T follicular helper cell (primary cell): ENCODE measurements around the gene NTNG2.

Experiments
- DNase-seq: peaks from one replicate; pipeline ENCODE4 v3.0.0-alpha.2; 2020; ENCODE audit warnings: low read depth

The NTNG2 gene

DNA sequence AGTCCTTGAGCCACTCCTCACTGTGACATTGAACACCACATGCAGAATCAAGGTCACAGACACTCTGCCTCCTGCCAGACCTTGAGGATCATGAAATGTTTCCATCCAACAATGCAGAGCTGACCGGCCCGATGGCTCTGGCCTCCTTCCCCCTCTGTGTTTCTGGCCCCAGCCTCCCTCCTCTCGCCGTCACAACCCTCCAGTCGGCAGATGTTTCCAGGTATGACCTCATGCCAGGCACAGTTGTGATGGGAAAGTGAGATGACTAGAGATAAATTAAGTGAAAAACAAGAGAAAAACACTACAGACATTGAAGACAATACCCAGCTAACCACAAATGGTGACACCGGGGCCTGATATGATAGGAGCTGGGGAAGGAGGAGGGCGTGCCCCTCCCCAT, 9.8 kb downstream of the NTNG2 start:
- DNase-seq: no peak

DNA sequence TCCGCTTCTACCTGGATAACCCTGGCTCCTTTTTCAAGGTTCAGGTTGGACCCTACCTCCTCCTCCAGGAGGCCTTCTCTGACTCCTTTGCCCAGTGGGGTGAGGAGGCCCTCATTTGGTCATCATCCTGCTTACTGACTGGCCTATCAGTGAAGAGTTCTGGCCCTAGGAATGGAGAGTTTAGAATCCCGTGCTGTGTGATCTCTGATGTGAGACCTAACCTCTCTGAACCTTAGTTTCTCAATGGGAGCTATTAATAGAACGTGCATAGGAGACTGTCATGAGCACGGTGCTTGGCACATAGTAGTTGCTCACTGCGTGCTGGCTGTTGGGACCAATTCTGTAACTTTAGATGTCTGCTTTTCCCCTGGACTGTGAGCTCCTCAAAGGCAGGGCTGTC, 10.3 kb downstream of the NTNG2 start:
- no peak for DNase-seq

DNA sequence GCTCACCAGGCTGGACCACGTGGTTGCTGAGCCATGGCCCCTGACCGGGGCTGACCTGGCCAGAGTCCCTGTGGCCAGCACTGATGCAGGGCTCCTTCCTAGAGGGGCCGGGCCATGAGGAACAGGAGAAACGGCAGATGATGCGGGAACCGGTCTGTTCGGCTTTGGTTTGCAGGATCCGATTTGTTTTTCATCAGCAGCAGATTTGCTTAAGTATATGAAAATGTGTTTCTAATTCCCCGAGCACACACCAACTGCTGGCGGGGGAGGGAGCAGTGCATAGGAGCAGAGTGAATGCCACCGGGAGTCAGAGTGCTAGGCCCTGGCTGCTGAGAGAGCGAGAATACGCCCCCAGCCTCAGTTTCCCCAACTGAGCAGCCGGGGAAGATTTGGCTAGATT, 13.6 kb downstream of the NTNG2 start:
- no peak for DNase-seq

DNA sequence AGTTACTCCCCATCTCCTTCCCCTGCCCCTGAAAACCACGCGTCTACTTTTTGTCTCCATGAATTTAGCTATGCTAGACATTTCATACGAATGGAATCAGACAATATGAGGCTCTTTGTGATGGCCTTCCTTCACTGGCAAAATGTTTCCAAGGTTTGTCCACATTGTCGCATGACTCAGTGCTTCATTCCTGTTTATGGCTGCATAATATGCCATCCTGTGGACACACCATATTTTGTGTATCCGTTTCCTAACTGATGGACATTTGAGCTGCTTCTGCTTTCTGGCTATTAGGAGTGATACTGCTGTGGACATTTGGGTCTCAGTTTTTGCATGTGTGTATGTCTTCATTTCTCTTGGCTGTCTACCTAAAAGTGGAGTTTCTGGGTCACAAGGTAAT, 14.5 kb downstream of the NTNG2 start:
- DNase-seq: no peak

DNA sequence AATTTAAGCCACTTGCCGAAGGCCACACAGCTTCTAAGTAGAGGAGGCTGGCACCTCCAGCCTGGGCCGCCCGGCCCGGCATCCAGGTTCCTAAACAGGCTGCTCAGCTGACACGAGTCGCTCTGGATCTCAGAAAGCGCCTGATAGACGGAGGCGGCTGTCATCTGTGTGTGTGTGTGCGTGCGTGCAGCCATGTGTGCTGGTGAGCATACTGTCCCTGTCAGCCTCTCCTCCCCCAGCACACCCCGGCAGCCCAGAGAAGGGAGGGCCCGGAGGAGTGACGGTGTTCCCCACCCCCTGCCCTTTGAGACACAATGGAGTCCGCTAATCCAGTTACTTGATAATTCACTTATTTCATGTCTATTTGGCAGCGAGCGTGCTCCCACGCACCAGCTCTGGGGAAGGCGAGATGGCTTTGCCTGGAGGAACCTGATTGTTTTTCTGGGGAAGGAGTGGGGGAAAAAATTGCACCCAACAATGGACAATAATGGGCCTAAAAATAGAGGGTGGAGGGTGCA, 20.0 kb downstream of the NTNG2 start:
- DNase-seq: no peak

DNA sequence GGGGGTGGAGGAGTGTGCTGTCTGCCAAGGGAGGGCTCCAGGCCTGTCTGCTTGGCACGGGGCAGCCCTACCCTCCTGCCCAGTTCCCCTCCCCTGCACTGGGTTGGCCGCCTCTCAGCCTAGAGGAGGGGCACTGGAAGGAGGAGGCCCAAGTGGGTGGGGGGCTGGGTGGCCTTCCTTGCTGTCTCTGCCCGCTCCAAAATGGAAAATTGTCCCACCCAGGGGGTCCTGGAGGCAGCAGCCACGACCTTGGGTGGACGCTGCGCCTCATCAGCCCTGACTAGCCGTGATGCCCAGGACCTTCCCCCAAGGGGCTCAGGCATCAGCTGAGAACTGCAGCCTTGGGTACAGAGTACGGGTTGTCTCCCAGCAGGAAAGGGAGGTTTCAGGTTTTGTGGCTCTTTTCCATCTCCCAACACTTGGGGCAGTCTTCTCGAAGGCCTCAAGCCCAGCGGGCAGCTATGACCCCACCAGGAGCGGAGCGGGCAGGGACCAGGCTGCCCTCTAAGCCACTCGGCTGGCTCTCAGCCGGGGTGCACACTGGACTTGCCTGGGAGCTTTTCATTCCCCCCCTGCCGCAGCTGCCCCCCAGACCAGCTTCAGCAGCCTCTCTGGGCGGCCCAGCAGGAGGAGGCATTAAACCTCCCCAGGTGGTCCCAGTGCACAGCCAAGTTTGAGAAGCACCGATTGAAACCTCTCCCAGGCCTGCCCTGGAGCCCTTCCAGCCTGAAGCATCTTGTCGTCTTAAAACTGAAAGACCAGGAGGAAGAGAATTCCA, 20.6 kb downstream of the NTNG2 start:
- no peak for DNase-seq

DNA sequence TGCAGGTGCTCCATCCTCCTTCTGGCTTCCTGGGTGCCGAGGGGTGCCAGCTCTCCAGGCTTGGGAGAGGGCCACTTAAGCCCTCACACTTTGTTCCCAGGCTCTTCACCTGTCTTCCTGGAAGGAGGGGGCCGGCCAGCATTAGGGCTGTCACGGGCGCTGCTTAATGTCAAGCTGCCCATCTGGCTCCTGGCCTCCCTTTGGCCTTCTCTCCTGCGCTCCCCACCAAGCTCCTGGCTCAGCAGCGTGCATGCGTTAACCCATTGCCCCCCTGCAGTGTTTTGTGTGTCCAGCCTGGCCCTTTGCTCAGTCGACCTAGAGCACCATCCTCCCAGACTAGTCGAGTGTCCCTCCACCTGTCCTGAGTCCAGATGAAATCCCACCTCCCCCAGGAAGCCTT, 21.3 kb downstream of the NTNG2 start:
- DNase-seq: no peak

DNA sequence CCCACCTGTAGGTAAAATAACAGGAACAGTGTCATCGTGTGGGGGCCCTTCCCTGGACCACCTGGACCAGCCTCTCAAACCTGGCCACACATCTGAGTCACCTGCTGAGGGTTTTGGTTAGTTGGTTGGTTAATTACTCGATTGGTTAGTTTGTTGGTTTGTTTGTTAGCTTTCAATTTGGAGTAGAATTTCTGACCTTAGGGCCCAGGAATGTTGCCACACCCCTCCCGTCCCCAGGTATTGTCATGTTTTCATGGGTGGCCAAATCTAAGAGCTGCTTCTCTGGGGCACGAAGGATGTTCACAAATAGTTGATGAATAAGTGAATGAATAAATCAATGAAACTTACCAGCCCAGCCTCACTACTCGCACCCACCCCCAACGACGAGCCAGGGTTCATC, 21.9 kb downstream of the NTNG2 start:
- no peak for DNase-seq

DNA sequence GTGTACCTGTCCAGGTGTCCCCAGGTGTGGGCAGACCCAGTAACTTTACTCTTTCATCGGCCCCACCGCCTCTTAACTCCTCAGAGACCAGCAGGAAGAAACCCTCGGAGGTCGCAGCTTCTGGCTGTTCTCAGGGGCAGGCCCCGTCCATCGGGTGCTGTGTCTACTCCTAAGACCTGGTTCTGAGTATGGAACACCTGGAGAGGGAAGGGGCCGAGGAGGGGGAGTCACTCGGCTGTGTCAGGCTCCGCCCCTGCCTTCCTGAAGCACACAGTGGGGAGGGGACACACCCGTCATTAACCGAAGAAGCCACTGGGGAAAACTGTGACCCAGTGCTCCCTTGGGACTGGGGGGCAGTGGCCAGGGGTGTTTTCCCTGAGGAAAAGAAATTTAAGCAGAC, 22.3 kb downstream of the NTNG2 start:
- DNase-seq: no peak

DNA sequence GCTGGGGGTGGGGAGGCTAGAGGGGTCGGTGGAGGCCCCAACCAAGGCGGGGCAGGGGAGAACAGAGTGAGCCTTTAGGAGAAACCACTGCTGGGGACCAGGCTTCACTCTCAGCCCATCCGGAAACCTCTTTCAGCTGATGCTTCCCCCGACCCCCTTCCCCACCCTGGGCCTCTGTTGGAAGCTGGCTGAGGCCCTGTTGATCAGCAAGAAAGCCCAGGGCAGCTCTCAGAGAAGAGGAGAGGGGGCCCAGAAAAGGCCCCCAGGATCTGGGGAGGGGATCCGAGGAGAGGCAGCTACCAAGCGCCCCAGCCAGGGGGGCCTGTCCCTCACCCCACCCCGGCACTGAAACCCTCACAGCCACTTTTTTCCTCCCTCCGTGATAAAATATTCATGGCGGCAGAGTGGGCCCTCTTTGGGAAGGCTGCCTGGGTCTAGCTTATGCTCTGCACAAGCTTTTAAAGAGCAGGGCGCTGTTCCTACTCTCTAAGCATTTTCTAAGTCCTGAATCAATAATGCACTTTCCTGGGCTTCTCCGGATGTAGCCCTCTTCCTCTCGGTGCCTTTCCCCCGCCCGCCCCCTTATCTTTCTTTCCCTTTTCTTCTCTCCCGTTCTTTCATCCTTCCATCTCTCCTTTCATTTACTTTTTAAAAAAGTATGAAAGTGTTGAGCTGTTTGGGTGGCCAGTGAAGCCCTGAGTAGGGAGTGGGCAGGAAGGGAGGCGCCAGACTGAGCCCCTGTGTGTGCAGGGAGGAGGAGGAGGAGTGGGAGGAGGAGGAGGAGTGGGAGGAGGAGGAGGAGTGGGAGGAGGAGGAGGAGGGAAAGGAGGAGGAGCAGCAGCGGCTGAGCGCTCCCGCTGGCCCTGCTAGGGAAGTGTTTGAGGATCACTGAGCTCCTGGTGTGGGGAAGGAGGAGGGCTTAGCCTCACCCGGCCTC, 23.5 kb downstream of the NTNG2 start:
- DNase-seq: no peak

DNA sequence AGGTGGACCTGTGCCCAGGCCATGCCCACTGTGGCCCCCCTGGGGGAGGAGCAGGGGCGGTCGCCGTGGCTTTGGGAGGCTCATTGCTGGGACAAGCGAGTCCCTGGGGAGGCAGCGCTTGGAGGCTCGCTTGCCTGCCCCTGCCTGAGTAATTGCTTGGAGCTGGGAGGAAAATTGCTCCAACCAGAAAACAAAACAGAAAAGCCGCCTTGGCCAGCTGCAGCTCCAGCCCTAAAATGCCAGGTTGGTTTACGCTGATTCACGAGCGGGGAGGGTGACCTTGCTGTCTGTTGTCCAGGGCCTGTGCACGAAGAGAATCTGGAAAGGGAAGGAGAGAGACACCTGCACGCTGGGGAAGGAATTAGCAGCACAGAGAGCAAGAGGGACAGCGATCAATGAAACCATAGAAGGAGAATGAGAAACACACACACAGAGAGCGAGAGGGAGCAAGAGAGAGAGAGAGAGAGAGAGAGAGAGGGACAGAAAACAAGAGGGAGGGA, 25.3 kb downstream of the NTNG2 start:
- DNase-seq: no peak

DNA sequence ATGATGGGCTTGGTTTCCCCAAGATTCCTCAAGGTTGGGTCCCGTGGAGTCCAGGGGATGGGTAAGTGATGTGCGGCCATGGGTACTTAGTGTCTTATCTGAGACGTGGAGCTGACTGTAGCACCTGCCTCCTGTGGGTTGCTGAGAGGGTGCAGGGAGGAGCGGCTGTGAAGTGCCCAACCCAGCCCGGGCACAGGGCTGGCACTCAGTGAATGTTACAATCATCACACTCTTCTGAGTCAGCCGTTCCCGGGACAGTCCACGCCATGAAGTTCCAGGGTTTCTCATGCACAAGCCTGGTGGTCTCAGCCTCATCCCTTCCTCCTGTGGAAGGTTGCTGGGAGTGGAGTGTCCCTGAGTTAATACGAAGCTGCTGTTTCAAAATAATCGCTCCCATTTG, 29.1 kb downstream of the NTNG2 start:
- no peak for DNase-seq

DNA sequence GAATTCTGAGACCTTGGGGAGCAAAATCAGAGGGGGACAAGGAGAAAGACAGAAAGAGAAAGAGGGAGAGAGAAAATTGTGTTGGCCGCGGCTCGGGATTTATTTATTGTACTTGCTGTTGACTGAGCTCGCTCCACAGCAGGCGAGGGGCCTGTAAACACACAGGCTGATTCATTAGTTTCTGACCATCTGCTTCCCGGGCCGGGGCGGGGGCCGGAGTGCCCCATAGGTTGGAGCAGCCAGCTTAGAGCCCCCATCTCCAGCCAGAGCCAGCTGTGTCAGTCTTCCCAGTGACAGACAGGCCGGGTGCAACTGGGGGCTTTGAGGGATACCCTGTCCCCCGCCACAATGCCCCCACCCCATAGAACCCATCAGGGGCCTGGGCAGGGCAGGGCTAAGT, 30.9 kb downstream of the NTNG2 start:
- no peak for DNase-seq

DNA sequence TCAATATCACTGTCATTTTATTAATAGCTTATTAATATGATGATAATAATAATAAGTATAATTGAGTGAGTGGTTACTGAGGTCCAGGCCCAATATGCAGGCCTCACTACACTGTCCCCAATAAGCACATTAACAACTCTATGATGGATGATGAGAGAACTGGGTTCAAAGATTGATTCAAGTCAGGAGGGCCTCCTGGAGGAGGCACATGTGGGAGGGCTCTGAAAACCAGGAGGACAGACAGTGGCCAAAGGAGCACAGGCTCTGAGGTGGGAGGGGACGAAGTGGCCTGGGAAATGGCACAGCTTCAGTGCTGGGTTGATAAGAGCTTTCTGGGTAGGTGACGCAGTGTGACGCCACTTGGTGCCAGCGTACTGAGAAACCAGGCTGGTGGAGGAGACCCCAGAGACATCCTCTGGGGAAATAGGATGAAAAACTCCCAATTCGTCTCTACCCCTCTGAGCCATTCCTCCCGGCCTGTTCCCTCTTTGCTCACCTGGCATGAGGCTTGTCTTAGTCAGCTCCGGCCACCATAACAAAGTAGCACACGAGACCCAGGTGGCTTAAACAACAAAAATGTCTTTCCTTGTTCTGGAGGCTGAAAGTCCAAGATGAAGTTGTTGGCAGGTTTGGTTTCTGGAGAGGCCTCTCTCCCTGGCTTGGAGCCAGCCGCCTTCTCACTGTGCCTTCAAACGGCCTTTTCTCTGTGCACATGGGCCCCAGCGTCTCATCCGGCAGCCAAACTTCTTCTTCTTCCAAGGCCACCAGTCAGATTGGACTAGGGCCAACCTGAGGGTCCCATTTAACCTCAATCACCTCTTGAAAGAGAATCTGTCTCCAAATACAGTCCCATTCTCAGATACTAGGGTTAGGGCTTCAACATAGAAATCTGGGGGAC, 31.6 kb downstream of the NTNG2 start:
- DNase-seq: no peak

DNA sequence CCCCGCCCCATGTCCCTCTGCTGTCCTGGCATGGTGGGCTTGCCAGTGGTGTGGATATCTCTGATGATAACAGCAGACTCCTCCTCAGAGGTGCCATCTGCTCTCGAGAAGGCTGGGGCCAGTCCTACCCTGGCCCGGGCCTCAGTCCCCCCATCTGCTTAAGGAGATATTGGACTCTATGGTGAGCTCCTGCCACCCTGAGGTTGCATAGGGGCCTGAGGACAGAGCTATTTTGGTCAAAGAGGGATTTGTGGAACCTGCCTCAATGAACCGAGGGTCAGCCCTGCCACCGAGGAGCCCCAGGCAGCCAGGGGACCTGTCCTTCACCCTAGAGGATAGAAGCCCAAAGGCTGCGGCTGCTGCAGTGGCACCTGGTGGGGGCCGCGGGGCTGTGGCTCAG, 32.6 kb downstream of the NTNG2 start:
- no peak for DNase-seq

DNA sequence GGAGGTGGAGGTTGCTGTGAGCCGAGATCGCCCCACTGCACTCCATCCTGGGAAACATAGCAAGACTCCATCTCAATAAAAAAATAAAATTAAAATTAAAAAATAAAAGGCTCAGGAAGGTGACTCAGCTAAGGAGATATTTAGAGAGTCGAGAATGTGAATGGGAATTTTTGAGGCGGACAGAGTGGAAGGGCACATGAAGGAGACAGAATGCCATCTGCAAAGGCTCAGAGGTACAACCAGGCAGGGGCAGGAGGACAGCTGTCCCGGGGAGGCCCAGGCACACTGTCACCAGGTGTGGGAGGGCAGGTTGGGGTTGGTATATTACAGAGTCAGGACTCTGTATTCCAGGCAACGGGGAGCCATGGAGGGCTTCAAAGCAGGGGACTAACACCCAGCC, 35.5 kb downstream of the NTNG2 start:
- DNase-seq: no peak

DNA sequence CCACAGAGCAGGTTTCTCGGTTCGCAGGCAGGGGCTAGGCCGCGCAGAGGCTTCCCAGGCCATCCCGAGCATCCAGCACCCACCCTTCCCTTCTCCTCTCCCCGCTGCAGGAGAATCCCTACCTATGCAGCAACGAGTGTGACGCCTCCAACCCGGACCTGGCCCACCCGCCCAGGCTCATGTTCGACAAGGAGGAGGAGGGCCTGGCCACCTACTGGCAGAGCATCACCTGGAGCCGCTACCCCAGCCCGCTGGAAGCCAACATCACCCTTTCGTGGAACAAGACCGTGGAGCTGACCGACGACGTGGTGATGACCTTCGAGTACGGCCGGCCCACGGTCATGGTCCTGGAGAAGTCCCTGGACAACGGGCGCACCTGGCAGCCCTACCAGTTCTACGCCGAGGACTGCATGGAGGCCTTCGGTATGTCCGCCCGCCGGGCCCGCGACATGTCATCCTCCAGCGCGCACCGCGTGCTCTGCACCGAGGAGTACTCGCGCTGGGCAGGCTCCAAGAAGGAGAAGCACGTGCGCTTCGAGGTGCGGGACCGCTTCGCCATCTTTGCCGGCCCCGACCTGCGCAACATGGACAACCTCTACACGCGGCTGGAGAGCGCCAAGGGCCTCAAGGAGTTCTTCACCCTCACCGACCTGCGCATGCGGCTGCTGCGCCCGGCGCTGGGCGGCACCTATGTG, 36.1 kb downstream of the NTNG2 start:
- DNase-seq: no peak

DNA sequence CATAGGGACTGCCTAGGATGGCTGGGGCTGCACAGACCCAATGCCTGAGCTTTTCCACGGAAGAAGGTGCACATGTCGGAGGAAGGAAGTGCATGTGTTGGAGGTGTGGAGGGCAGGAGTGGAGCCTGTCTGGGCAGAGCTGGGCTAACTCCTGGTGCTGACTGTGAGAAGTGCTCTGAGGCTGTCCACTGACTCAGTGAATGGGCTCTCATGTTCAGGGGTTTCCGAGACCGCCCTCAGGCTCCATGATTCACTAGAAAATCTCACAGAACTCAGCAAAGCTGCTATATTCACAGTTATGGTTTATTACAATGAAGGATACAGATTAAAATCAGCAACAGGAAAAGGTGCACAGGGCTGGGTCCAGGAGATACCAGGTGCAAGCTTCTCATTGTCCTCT, 37.2 kb downstream of the NTNG2 start:
- no peak for DNase-seq

DNA sequence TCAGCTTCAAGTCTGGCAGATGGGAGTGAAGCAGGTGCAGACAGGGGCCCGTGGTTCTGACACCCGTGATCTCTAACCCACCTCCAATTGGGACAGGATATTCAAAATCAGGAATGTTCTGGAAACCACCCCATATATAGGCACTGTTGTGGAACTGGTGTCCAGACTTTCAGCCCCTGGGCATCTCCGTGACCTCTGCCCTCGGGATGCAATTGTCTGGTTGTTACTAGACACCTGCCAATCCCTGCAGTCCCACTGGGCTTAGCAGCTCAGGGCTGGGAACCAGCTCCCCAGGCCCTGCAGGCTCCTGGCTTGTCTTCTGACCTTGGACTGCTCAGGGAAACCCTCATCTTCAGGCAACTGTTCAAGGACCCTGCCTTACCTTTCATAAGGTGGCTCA, 38.8 kb downstream of the NTNG2 start:
- no peak for DNase-seq

DNA sequence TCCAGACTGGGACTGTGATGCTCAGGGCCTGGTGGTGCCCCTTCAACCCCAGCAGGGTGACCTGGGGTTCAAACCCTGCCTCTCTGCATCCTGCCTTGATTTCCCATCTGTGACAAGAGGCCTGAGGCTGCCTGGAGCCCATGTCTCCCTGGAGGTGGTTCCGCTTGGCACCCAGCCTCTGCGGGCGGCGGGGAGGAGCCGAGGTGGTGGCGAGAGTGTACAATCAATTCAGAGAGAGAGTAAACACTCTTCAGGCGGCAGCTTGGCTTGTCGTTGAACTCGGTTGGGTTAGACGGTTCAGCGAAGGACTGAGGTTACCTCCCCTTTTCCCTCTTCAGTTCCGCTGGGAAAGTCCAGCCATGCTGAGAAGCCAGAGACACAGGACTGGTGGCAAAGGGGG, 39.3 kb downstream of the NTNG2 start:
- DNase-seq: no peak
